GM21360 (cell line): ENCODE results near the gene LYST.
"Not testable (repeated sequence)": the region's sequence is repeated elsewhere in the genome, so short reads cannot be mapped to it uniquely, and the experiment has no call there.

Source experiments
- ATAC-seq: cut with Tn5 transposase; IDR thresholded peaks from one replicate; pipeline ENCODE4 v1.9.1; 2021; ENCODE audit warnings: mild to moderate bottlenecking, moderate library complexity; ENCODE audit not compliant: unreplicated experiment

Gene LYST

GRCh38 chr1:235866205-235866912 lies at the start of gene LYST:
Gene LYST, minus strand, starts transcription at chr1:235866906. Its CDS starts 36,489 bp downstream, at chr1:235830417.
- peak; percentile 43 for ATAC-seq

DNA sequence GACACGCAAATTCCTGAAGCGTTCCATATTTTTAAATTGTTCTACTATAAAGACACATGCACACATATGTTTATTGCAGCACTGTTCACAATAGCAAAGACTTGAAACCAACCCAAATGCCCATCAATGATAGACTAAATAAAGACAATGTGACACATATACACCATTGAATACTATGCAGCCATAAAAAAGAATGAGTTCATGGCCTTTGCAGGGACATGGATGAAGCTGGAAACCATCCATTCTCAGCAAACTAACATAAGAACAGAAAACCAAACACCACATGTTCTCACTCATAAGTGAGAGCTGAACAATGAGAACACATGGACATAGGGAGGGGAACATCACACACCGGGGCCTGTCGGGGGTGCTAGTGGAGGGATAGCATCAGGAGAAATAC lies 48.8 kb upstream of the LYST start:
- not testable (repeated sequence) for ATAC-seq

- ATAC-seq, result no peak
Observed at GRCh38 chr1:235913311-235913710, 46.6 kb upstream of the LYST start.

DNA sequence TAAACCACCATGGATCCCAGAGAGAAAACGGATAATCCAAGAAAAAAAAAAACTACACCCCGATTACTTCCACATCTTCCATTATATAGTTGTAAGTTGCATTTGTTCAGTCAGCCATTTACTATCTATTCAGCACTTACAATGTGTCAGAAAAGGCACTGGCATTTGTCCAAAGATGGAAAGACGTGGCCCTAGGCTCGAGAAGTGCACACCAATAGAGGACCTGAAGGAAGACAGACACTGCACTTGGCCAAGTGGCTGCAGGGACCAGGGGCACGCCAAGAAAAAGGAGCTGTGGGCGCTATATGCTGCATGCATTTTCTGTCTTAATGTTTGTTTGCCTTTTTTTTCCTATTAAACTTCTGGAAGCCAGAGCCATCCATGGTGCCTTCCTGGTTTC lies 45.2 kb upstream of the LYST start:
- no peak for ATAC-seq

GRCh38 chr1:235911300-235911662 lies 44.6 kb upstream of the LYST start:
- no peak for ATAC-seq

DNA sequence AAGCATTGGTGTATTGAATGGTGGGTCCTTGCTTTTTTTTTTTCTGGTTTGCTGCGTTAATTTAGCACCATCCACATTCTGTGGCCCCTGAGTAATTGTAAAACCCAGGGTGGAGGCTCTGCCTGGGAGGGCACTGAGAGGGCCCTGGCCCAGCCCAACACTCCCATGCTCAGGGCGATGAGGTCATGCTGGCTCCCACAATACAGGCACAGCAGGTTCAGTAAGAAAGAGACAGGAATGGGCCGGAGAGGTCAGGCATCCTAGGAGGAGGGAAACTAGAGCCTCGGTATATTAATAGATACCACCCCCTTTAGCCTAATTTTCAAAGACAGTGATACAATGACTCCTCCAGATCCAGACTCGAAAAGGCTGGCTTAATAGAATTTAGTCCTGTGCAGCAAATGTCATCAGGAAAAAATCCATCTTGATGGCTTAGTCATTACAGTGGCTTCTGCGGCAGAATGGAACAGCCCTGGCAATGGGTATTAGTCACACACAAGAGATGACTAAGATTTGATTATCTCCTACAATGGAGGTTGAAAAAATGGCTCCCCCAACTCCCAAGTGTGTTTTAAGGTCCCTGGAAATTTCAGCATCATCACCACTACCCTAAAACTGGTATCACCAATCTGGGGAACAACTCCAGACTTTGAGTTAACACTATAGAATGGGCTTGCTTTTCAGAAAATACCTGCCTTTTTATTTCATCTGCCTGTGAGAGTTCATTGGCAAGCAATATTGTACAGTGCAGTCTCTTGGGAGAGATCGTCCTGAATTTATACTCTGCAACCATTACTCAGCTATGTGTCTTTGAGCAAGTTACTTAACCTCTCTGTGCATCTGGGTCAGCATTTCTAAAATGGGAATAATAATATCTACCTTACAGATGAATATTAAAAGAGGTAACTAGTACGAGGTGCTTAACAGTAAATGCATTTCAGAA lies 43.9 kb upstream of the LYST start:
- ATAC-seq, result no peak

DNA sequence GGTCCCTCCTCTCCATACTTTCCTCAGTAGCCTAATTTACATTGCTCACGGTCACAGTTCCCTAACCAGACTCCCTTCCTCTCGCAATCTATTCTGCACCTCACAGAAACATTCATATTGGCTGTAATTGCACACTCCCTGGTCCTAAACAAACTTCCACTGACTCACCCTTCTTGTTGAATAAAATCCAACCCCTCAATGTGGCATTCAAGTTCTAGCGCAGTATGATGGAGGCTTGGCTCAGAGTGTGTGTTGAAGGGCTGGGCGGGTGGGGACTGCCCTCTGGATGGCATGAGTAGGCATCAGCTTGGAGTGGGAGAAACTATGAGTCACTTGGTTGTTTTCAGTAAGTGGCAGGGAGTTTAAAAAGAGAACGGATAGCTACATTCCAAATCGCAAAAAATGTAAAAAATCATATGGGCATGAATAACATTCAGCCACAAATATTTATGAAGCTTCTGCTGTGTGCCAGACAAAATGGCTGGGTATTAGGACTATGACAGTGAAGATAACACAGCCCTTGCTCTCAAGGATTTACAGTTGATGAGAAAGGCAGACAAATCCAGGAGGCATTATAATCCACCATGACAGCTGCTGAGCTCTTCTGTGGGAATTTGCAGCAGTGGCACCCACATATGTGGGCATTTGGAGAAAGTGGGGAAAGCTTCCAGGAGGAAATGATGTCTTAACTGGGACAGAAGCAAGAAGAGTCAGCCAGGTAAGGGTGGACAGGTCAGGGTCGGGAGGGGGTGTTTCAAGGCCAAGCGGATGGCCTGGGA lies 42.2 kb upstream of the LYST start:
- no peak for ATAC-seq

DNA sequence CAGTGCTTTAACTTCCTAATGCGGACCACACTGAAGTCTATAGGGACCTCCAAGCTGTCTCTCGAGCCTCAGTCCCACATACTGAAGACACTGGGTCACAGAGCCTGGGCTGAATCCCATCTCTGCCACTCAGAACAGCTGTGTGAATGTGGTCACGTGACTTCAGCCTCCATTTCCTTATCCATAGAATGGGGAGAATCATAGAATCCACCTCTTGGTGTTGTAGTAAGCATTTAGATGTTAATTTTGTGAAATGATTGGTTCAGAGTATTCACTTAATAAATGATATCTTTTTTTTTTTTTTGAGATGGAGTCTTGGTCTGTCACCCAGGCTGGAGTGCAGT lies 41.2 kb upstream of the LYST start:
- no peak for ATAC-seq

GRCh38 chr1:235907187-235907896 lies 40.6 kb upstream of the LYST start:
- ATAC-seq, result no peak

DNA sequence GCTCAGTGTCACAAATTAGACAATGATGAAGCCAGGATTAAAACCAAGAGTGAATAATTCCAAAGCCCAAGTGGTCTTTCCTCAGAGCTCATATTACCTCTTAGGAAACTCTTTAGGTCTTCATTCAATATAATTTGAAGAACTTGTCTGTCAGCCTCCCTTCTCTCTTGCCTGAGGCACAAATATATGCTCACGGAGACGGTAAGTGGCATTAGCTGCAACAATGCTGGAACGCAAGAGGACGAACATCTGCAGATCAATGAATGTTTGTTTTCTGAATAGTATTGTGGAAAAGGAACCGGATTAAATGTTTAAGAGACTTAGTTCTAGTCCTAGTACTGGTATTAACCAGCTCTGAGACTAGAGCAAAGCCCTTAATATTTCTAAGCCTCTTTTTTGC lies 39.7 kb upstream of the LYST start:
- no peak for ATAC-seq

DNA sequence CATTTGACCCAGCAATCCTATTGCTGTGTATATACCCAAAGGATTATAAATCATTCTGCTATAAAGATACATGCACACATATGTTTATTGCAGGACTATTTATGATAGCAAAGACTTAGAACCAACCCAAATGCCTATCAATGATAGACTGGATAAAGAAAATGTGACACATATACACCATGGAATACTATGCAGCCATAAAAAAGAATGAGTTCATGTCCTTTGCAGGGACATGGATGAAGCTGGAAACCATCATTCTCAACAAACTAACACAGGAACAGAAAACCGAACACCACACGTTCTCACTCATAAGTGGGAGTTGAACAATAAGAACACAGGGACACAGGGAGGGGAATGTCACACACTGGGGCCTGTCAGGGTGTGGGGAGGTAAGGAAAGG lies 37.1 kb upstream of the LYST start:
- not testable (repeated sequence) for ATAC-seq

- ATAC-seq, result no peak
Observed at GRCh38 chr1:235902677-235903542, 36.2 kb upstream of the LYST start.

- ATAC-seq, result no peak
Observed at GRCh38 chr1:235901461-235901860, 34.8 kb upstream of the LYST start.

GRCh38 chr1:235898126-235898525 lies 31.4 kb upstream of the LYST start:
- ATAC-seq, result no peak

GRCh38 chr1:235893840-235894239 lies 27.1 kb upstream of the LYST start:
- no peak for ATAC-seq

DNA sequence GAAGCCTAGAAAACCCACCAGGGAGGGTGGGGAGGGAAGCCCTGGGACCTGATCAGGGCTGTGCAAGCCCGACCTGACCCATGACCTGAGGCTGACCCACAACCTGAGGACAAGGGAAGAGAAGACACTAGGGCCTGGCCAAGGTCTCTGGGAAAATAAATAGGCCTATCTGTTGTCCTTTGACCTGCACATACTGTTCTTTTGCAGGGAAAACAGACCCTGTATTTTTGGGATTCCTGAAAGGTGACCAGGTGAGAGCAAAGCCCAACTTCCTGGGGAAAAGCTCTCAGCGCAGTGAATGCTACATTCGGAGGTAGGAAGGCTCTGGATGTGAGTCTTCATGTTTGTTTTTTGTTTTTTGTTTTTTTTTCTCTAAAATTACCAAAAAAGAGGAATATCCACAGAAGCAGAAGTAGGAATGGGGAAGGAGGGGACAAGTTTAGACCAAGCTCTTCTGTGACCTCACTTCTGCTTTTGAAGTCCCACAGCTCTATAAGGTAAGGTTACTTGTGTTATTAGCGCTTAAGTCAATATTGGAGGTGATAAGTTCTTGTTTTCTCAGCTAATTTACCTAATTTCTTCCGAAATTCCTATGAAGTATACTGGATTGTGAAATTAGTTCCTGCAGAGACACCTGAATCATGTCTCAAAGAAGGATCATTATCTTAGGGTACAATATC lies 26.2 kb upstream of the LYST start:
- ATAC-seq, result no peak

DNA sequence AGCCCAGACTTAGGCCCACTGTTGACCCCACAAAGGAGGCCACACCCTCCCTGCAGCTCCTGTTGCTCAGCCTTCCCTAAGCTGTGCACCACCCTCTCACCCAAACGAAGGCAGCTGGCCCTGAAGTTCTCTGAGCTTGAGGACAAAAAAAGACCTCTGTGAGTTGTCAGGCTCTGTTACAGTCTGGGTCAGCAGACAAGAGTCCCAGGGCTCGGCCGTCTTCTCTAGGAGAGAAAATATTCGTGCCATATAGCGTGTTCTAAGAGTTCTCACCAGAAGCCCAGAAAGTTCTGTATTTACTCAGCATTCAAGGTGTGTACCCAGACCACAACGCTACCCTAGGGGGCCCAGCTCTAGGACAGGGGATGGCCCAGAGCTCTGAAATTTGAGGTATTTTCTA lies 25.5 kb upstream of the LYST start:
- ATAC-seq, result peak; percentile 37

DNA sequence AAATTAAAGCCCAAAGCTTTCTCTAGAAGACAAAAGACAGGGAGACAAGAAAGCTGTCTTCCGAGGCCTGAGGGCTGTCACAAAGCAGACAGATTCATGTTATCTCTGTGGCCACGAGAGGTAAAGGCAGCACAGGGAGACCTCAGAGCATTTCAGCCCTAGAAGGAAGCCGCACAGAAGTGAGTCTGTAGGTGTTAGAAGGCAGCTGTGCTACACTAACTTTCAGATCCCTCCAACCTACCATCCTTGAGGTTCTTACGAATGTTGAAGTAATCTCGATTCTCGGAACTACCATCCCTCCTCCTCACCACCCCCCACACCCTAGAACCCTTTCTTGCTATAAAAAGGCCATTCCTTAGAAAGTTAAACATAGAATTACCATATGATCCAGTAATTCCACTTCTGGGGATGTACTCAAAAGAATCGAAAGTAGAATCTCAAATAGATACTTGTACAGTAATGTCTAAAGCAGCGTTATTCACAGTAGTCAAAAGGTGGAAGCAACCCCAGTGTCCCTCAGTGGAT lies 21.5 kb upstream of the LYST start:
- ATAC-seq, result peak; percentile 83

DNA sequence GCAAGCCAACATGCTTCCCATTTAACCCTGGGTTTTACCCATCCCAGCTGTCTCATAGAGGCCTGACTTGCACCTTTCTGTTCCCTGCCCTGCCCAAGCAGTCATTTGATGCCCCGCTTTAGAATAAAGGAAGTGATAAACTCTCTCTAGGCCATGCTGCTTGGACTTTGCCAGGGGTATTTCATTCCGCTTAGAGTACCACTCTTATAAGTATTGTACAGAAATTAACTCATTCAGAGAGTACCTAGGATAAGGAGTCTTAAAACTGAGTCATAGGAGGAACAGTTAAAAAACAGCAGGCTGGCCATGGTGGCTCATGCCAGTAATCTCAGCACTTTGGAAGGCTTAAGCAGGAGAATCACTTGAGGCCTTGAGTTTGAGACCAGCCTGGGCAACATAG lies 21.0 kb upstream of the LYST start:
- ATAC-seq, result no peak
